H1 (cell line): ENCODE results near the gene ZNF644. TPM values are rescaled to one million over a fixed set of nuclear protein-coding genes. Genes with fewer than 3 reads are reported as not detected.

Experiments used
- BRCA1 ChIP-seq: IDR thresholded peaks from 2 replicates; pipeline ENCODE4 v1.6.1; 2012; ENCODE audit warnings: low read depth, low read length, improper control_type of control experiment
- polyA plus RNA-seq, 7 experiments: library from polyadenylated mRNA; depleted of rRNA in 3 of 7; stranded (reverse) in 5 of 7; unstranded in 2 of 7; fragments of >200 nt in 5 of 7; fragments of 200-250 nt in 2 of 7; gene quantifications; 1 replicate in 5 of 7; 2 replicates in 1 of 7; 4 replicates in 1 of 7; pipeline versions ENCODE4 v1.2.1 to v1.2.3, GENCODE V29; 2011 to 2013; ENCODE audit warnings: missing spikeins in 2 of 7, mixed read lengths in 2 of 7
- total RNA-seq: library from RNA; stranded (reverse); fragmentation: NEBNext Ultra II Directional; extraction: Animal tissue kit (Norgen Biotek cat#: 25700); gene quantifications from 2 replicates; pipeline ENCODE4 v1.2.1, GENCODE V29; 2021
- TF ChIP-seq, protein P1 (sequence below): IDR thresholded peaks from 2 replicates; pipeline ENCODE4 v1.6.1; 2011; ENCODE audit warnings: low read length, improper control_type of control experiment

The ZNF644 gene
- total and polyA plus RNA-seq, 2 of the 8 experiments (the other 6 are each of a cell fraction or from before 2014, with no cell fraction given) = 14.5 to 93.5 TPM

DNA sequence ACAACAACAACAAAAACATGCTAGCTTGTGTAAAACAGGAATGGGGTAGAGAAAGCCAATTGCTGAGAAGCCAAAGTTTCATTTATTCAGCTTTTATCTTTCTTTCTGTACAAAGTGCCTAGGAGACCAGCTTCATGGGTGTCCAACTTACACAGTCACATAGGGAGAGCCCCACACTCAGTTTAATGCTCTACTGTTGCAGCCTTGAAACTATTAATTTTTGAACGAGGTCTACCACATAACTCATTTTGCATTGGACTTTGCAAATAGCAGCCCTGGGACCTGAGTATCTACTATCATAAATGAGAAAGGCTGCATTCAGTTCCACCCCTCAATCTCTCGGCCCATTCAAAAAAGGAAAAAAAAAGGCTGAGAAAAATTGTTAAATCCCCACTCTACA is 98.8 kb downstream of the ZNF644 start (continued):
- no peak for TF ChIP-seq BRCA1
- TF ChIP-seq, protein P1, sequence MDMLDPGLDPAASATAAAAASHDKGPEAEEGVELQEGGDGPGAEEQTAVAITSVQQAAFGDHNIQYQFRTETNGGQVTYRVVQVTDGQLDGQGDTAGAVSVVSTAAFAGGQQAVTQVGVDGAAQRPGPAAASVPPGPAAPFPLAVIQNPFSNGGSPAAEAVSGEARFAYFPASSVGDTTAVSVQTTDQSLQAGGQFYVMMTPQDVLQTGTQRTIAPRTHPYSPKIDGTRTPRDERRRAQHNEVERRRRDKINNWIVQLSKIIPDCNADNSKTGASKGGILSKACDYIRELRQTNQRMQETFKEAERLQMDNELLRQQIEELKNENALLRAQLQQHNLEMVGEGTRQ = no peak
